Right lobe of liver (tissue), 4 donors: ENCODE measurements around the gene ATAD1.

ENCODE experiments used
- POLR2A ChIP-seq: fragments of 450-650 bp; IDR thresholded peaks from one replicate; pipeline ENCODE4 v1.6.1; 2017; ENCODE audit warnings: antibody characterized with exemption, mild to moderate bottlenecking
- TF ChIP-seq, protein P1 (sequence below), 4 donors: fragments of 200-600 bp in 3 of 4; fragments of 450-650 bp in 1 of 4; IDR thresholded peaks; one replicate each; pipeline versions ENCODE4 v1.5.1 to v1.8.0; 2016 to 2022; ENCODE audit warnings: antibody characterized with exemption in 4 of 4, mild to moderate bottlenecking in 2 of 4
- donor health status: DM: no; HTN: no; CAD: no.
- donor health status: DM: no; HTN: no; CAD: no.
- donor health status: DM: no; HTN: yes; CAD: no.

DNA sequence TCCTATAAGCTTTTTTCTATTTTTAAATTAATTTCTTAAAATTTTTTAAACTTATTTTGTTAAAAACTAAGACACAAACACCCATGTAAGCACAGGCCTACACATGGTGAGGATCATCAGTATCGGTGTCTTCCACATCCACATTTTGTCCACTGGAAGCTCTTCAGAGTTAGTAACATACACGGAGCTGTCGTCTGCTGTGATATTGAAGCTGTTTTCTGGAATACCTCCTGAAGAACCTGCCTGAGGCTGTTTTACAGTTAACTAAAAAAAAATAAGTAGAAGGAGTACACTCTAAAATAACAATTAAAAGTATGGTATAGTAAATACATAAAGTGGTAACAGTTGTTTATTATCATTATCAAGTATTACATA, 27.6 kb upstream of the ATAD1 start:
- TF ChIP-seq POLR2A = no peak
- TF ChIP-seq, protein P1, sequence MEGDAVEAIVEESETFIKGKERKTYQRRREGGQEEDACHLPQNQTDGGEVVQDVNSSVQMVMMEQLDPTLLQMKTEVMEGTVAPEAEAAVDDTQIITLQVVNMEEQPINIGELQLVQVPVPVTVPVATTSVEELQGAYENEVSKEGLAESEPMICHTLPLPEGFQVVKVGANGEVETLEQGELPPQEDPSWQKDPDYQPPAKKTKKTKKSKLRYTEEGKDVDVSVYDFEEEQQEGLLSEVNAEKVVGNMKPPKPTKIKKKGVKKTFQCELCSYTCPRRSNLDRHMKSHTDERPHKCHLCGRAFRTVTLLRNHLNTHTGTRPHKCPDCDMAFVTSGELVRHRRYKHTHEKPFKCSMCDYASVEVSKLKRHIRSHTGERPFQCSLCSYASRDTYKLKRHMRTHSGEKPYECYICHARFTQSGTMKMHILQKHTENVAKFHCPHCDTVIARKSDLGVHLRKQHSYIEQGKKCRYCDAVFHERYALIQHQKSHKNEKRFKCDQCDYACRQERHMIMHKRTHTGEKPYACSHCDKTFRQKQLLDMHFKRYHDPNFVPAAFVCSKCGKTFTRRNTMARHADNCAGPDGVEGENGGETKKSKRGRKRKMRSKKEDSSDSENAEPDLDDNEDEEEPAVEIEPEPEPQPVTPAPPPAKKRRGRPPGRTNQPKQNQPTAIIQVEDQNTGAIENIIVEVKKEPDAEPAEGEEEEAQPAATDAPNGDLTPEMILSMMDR (IDR thresholded peaks at IDR 0.05) = no peak
